HG02571 (cell line): ENCODE results near the gene USHBP1.
"Not testable (repeated sequence)": the region's sequence is repeated elsewhere in the genome, so short reads cannot be mapped to it uniquely, and the experiment has no call there.

ENCODE experiments used
- ATAC-seq: cut with Tn5 transposase; IDR thresholded peaks from one replicate; pipeline ENCODE4 v1.9.1; 2021; ENCODE audit warnings: mild to moderate bottlenecking, moderate library complexity; ENCODE audit not compliant: unreplicated experiment

Gene USHBP1

DNA sequence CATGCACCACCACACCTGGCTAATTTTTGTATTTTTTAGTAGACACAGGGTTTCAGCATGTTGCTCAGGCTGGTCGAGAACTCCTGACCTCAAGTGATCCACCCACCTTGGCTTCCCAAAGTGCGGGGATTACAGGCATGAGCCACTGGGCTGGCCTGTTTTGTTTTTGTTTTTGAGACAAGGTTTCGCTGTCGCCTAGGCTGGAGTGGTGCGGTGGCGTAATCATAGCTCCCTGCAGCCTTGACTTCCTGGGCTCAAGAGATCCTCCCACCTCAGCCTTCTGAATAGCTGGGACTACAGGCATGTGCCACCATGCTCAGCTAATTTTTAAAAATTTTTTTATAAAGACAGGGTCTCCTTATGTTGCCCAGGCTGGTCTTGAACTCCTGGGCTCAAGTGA, 31.0 kb upstream of the USHBP1 start:
- not testable (repeated sequence) for ATAC-seq

DNA sequence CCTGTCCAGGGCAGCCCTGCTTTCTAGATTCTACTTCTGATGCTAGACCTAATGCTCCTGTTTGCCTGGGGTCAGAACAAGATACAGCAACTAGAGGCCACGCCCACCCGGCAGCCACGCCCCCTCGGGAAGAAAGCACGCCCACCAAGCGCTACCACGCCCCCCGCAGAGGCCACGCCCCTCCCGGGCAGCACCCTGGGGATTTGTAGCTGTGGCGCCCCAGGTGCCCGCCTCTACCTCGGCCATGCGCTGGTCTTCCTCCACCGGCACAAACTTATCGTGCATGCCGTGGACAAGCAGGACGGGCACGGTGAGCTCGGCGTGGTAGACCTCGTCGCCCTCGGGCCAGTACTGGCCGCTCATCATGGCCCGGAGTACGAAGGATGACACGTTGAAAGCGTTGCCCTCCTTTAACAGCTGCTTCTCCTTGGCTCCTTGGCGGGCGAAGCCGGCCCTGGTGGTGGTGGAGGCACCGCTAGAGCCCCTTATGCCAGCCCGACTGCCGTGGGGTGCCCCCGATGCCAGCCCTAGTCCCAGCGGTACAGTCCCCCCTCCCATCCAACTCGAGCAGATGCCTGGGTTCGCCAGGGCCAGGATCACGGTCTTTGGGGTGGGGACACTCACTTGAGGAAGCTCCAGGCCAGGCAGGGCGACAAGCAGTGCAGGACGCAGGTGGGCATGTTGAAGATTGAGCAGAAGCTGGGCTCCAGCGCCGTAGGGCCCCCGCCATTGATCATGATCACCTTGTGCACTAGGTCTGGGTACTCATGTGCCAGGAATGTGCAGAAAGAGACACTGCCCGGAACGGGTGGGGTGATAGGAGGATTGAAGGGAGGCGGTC, 29.7 kb upstream of the USHBP1 start:
- ATAC-seq: no peak

DNA sequence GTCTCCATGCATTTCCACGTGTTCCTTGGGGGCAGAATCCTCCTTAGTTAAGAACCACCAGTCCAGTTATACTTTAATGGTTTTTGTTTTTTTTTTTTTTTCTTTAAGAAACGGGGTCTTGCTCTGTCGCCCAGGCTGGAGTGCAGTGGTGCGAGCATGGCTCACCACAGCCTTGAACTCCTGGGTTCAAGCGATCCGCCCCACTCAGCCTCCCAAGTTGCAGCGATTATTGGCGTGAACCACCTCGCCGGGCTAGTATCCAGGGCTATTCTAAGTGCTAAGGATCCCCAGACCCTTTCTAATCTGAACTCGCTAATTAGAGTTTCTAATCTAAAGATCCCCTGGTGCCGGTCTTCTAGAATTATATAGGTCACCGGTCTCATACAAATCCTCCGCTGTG, 29.1 kb upstream of the USHBP1 start:
- ATAC-seq: no peak

DNA sequence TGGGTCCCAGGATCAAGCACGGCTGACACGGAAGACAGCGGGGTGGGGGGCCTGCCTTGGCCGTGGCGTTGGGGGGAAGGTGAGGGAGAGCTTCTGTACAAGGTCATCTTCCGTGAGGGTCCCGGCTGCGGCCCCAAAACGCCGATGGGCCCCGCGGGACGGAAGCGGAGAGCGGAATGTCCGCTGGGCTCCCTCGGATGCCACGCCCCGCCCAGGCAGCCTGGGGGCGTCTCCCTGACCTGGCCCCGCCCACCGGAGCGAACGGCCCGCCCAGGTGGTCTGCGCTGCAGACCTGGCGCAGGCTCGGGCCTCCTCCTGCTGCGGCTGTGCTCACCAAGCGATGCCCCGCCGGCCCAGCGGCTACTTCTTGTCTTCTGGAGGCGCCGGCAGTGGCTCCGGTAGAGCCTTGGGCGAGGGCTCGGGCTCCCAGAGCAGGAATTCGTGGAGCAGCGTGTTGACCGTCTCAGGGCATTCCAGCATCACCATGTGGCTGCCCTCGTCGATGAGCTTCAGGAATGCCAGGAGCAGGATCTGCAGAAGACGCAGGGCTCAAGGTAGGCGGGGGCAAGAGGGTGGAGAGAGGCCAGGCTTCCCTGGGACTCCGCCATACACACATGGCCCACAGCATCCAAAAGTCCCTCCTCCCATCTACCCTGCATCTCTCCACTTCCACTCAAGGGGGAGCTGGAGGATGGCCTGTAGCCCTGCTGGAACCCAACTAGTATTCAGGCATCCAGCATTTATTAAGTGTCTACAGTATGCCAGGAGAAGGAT, 27.9 kb upstream of the USHBP1 start:
- ATAC-seq: peak; percentile 63

DNA sequence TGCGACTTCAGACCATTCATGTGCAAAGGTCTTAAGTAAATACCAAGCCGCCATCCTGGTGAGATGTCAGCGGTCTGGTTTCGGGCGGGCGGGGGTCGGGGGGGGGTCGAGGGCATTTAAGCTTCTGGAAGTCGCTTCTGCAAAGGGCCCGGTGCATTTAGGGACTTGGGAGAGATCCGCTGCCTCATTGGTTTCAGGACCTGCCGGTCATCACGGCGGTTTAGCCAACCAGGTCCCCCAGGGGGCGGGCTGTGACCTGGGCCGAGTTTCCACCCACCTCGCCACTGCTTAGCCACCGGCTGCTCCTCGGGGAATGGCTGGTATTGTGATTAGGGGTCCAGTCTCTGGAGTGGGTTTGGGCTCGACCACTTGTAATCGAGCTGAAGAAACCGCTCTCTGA, 24.9 kb upstream of the USHBP1 start:
- ATAC-seq: no peak

DNA sequence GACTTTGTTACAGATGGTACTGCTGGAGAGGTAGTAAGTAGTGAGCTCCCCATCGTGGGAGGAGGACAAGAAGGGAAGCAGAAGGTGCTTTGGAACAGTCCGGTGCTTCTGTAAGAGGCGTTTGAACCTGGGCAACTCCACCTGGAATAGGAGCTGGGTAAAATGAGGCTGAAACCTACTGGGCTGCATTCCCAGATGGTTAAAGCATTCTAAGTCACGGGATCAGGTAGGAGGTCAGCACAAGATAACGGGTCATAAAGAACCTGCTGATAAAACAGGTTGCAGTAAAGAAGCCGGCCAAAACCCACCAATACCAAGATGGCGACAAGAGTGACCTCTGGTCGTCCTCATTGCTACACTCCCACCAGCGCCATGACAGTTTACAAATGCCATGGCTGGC, 22.2 kb upstream of the USHBP1 start:
- ATAC-seq: no peak

DNA sequence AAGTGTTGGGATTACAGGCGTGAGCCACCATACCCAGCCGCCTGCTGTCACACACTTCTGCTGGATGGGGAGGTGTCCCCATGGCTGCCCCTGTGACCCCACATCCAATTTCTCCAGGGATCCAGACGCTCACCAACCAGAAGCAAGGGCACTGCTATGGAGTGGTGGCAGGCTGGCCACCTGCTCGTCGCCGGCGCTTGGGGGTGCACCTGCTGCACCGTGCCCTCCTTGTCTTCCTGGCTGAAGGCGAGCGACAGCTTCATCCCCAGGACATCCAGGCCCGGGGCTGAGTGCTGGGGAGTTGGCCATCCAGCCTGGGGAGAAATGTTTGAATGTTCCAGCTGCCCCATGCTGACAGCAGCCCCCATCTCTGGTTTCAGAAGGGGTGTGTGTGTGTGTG, 21.7 kb upstream of the USHBP1 start:
- ATAC-seq: no peak

DNA sequence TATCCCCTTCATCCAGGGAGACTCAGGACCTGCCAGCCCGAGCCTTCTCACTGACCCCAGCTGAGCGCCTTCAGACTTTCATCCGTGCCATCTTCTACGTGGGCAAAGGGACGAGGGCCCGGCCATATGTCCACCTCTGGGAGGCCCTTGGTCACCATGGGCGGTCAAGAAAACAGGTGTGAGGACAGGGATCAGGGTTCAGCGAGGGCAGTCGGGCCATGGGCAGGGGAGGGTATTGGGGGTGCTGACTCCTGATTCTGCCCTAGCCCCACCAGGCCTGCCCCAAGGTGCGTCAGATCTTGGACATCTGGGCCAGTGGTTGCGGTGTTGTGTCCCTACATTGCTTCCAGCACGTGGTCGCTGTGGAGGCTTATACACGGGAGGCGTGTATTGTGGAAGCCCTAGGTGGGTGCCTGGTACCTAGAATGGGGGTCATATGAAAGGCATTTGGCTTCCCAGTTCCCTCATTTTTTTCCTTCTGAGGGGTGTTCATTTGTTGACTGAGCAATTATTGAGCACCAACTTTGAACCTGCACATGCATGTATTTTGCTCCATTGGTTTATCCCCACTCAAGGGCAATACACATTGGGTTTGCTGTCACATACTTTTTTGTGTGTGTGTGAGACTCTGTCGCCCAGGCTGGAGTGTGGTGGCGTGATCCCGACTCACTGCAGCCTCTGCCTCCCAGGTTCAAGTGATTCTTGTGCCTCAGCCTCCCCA, 21.0 kb upstream of the USHBP1 start:
- ATAC-seq: no peak

DNA sequence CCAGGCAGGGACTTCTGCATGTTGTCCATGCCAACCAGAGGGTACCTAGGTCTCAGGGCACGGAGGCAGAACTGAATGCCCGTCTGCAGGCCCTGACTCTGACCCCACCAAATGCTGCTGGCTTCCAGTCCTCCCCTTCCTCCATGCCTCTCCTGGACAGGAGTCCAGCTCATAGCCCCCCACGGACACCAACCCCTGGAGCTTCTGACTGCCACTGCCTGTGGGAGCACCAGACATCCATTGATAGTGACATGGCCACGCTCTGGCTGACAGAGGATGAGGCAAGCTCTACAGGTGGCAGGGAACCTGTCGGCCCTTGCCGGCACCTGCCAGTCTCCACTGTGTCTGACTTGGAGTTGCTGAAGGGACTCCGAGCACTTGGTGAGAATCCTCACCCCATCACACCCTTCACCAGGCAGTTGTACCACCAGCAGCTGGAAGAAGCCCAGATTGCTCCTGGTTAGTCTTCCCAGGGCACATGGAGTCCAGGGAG, 19.0 kb upstream of the USHBP1 start:
- ATAC-seq: no peak

DNA sequence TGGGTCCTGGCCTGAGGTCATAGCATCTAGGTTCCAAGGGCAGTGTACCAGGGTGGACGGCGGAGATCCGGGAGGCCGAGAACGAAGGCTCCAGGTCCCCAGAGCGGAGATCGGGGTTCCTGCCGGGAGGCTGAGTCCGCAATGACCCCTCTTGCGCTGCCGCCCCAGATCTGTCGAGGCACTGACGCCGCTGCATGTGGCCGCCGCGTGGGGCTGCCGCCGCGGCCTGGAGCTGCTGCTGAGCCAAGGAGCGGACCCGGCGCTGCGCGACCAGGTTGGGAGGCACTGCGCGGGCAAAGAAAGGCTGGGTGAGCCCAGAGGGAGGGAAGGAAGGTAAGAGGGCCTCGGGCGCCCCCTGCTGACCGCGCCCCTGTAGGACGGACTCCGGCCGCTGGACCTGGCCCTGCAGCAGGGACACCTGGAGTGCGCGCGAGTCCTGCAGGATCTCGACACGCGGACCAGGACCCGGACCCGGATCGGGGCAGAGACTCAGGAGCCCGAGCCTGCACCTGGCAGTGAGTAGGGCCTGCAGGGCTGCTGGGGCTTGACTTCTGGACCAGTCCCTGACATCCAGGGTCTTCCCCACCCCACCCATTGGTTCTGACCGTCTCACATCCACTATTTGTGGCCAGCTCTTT, 18.1 kb upstream of the USHBP1 start:
- ATAC-seq: peak; percentile 66

DNA sequence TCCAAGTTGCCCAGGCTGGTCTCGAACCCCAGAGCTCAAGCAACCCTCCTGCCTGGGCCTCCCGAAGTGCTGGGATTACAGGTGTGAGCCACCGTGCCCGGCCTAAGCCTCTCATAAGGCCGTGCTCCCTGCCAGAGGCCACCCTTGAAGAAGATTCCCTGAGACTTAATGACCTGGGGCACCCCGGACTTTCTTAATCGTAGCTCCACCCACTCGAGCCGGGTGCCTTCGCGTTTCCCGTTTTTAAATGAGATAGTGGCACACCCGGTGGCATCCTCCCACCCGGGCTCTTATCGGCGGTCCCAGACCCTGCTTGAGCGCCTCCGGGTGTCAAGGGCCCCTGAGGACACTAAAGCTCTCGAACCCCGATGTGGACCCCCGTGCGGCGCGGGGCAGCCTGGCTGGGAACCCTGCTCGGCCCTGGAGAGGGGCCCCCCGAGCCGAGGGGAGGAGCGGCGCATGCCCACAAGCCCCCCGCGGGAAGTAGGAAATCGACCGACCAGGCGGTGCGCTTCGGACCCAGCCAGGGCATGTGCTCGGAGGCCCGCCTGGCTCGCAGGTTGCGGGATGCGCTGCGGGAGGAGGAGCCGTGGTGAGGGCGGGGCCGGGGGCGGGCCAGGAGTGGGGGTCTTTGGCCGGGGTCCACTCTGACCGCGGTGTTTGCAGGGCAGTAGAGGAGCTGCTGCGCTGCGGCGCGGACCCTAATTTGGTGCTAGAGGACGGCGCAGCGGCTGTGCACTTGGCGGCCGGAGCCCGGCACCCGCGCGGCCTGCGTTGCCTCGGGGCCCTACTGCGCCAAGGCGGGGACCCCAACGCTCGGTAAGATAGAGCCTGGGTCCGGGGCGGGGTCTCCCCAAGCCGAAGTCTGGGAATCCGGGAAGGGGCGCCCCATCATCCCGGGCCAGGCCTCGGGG, 17.1 kb upstream of the USHBP1 start, which contains the start of gene ANKLE1:
Gene ANKLE1 (plus strand): TSS at position 511 of the 914 bp plus-strand sequence. CDS start 20 bp downstream, at position 531.
- no peak for ATAC-seq

DNA sequence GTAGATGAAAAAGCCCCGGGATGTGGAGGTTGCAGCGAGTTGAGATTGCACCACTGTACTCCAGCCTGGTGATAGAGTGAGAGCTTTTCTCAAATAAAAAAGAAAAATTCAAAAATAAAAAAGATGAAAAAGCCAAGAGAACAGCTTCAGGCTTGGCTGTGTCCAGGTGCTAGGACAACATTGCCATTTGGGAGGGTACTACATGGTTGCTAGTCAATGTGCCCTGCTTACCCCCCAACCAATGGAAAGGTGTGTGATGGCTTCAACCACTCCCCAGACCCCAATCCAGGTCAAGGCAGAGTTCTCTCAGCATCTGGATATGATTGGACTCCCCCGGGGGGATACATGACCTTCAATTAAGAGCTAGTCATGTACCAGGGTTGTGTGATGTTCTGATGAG, 14.9 kb upstream of the USHBP1 start:
- ATAC-seq: no peak

DNA sequence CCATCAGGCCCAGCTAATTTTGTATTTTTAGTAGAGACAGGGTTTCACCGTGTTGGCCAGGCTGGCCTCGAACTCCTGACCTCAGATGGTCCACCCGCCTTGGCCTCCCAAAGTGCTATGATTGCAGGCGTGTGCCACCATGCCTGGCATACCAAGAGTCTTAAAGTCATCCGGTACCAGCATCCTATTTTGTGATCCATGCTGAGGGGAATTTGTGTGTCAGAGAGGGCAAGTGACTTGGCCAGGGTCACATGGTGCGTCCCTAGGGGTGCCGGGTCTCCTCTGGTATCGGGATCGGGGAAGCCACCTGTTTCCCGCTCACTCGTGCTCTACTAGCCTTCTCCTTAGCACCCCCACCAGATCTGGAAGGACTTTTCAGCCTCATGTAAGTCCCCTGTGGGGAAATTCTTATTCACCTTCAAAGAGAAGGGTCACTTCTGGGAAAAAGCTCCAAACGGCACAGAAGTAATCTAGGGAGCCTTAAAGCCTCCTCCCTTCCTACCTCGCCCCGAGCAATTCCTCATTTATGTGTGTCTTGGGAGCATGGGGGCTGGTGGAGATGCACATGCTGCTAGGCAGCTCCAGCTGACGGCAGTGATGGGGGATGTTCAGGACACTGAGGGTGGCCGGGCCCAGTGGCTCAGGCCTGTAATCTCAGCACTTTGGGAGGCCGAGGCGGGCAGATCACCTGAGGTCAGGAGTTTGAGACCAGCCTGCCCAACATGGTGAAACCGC, 11.1 kb upstream of the USHBP1 start:
- no peak for ATAC-seq

DNA sequence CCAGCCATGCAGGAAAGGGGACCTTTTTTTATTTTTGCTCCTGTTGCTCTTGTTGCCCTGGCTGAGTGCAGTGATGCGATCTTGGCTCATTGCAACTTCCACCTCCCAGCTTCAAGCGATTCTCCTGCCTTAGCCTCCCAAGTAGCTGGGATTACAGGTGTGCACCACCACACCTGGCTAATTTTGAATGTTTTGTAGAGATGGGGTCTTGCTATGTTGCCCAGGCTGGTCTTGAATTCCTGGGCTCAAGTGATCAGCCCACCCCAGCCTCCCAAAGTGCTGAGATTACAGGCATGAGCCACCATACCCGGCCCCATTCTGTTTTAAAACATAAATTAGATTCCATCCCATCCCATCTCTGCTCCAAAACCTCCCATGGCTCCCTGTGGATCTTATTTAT, 10.3 kb upstream of the USHBP1 start:
- not testable (repeated sequence) for ATAC-seq

DNA sequence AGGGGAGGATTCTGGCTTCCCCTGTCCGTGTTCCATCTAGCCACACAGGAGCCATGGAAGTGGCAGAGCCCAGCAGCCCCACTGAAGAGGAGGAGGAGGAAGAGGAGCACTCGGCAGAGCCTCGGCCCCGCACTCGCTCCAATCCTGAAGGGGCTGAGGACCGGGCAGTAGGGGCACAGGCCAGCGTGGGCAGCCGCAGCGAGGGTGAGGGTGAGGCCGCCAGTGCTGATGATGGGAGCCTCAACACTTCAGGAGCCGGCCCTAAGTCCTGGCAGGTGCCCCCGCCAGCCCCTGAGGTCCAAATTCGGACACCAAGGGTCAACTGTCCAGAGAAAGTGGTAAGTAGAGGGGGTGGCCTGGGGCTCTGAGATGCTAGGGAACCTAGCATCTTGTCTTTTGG, 4.2 kb upstream of the USHBP1 start:
- no peak for ATAC-seq

DNA sequence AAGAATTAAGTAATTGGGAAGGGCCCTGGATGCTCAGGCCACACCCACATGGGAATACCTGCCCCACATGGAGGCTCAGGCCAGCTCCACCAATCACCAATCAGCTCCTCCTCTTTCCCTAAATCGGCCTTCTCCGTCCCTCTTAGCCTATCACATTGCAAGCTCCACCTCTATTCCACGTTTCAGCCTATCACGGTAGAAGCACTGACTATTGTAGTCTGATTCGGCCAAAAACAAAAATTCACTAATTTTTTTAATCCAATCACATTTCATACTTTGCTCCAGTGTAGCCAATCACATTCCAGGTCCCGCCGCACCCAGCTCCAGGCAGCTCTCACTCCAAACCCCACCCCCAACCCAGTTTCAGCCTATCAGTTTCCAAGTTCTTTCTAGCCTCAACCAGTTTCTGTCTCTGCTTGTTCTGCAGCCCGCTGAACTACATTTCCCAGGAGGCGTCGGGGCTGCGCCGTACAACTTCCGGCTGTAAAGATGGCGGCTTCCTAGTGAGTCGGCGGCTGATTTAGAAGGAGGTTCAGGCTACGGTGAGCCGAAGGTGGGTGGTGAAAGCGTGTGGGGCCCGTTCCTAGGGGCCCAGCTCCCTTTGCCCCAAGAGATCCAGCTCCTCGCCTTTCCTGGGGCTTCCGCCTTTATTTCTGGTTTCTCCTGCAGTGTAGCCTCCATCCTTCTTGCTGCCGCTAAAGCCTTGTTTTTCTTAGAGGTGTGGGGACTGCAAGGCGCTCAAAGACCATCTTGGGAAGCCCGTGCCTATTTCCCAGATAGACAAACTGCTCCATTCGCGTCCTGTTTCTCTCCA, 2.6 kb upstream of the USHBP1 start, which contains the start of gene BABAM1:
Gene BABAM1 (plus strand): TSS at position 469 of the 814 bp plus-strand sequence. CDS start 1,364 bp downstream, outside the sequence.
- ATAC-seq: peak; percentile 79

DNA sequence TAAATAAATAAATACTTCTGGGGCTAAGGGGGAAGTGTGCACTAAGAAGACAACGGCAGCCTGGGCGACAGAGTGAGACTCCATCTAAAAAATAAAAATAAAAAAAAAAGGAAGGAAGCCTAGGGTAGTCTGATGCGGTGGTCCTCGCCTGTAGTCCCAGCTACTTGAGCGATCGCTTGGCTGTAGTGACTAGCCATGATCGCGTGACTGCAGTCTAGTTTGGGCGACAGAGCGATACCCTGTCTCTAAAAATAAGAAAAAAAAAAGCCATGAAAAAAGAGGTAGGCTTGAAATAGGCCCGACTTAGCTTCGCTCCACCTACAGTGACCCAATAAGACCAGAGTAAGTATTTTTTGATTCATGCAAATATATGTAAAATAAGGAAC, 2.0 kb upstream of the USHBP1 start:
- peak; percentile 11 for ATAC-seq

DNA sequence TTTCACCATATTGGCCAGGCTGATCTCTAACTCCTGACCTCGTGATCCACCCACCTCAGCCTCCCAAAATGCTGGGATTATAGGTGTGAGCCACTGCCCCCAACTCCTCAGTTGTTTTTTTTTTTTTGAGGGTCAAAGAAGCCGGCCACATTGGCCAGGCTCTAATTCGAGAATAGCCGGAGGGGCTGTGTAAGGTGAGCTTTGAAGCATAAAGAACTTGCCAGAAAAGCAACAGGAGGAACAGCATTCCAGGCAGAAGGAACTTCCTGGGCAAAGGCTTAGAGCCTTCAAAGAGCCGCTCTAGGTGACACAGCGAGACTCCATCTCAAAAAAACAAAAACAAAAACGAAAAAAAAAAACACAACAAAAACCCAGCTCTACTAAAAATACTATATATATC, 1.5 kb upstream of the USHBP1 start:
- no peak for ATAC-seq
